ENCODE measurements around the gene AP2A1. TPM values are rescaled to one million over a fixed set of nuclear protein-coding genes. Genes with fewer than 3 reads are reported as not detected.
A peak's percentile ranks its signal among the peaks of the same experiment; 100 is the strongest.
"Not testable (repeated sequence)": the region's sequence is repeated elsewhere in the genome, so short reads cannot be mapped to it uniquely, and the experiment has no call there.

AP2A1 gene
- total RNA-seq, 1 experiment from 2014 or later: 119 TPM

- TF ChIP-seq GABPB1 (CRISPR knock-in tag; IDR thresholded peaks at IDR 0.05) (no peak), IRF1 (CRISPR knock-in tag; IDR thresholded peaks at IDR 0.05) (no peak), ZNF423 (CRISPR knock-in tag; IDR thresholded peaks at IDR 0.05) (no peak), ATF3 (CRISPR knock-in tag; conservative IDR thresholded peaks at IDR 0.05) (no peak), NR1H2 (CRISPR knock-in tag; IDR thresholded peaks at IDR 0.05) (no peak), MLX (CRISPR knock-in tag; IDR thresholded peaks at IDR 0.05) (no peak), E2F1 (CRISPR knock-in tag; IDR thresholded peaks at IDR 0.05) (no peak), ZNF138 (CRISPR knock-in tag; conservative IDR thresholded peaks at IDR 0.05) (no peak), E2F5 (CRISPR knock-in tag; IDR thresholded peaks at IDR 0.05) (no peak), TEAD1 (CRISPR knock-in tag; IDR thresholded peaks at IDR 0.05) (no peak), USF1 (CRISPR knock-in tag; IDR thresholded peaks at IDR 0.05) (no peak)
- Mint-ChIP-seq H3K27ac (peak overlapping the region; percentile 99), H3K4me1 (peaks cover 12% of the 10 kb centered on the region), H3K27me3 (ENCODE audit: low read depth) (no peaks in the 10 kb centered on the region), H3K36me3 (peaks cover 12% of the 10 kb centered on the region), H3K9me3 (no peaks in the 10 kb centered on the region), H3K4me3 (peak overlapping the region; percentile 99)
- DNase-seq (ENCODE audit: low spot score) (no peak), ATAC-seq (no peak)
- CTCF ChIA-PET: interaction anchor here (0.7 to 1.4 kb wide), 3 partner anchors 14 to 101 kb away, joined by 3 to 5 read pairs (median 3); partner anchors contain the start of gene PTOV1
- POLR2A ChIA-PET: interaction anchor here (0.9 kb wide), 1 partner anchor 9 kb away, joined by 4 read pairs; no protein-coding TSS in a partner anchor
Measured at GRCh38 chr19:49818649-49819370, 52.0 kb downstream of the AP2A1 start.

GRCh38 chr19:49819452-49820115 is 52.8 kb downstream of the AP2A1 start:
- peak overlapping the region; percentile 26 for H3K27ac Mint-ChIP-seq
- ChIA-PET CTCF (interaction anchor here (0.7 to 1.4 kb wide), 2 partner anchors 31 to 102 kb away, joined by 3 read pairs; partner anchors contain the start of gene PTOV1), POLR2A (interaction anchor here (0.9 kb wide), 1 partner anchor 10 kb away, joined by 4 read pairs; no protein-coding TSS in a partner anchor)
- not testable (repeated sequence) for H3K27me3 Mint-ChIP-seq (ENCODE audit: low read depth); H3K9me3 Mint-ChIP-seq; DNase-seq (ENCODE audit: low spot score); ATAC-seq; H3K4me1 Mint-ChIP-seq
- peak overlapping the region; percentile 99 for H3K4me3 Mint-ChIP-seq
- H3K36me3 Mint-ChIP-seq: peaks cover 12% of the 10 kb centered on the region

GRCh38 chr19:49820125-49820524 is 53.3 kb downstream of the AP2A1 start:
- Mint-ChIP-seq H3K4me3 (no peak overlapping the region; the same call in 1 of the 2 replicates), H3K4me1 (peaks cover 6% of the 10 kb centered on the region), H3K27ac (no peak overlapping the region), H3K27me3 (ENCODE audit: low read depth) (no peaks in the 10 kb centered on the region), H3K36me3 (peaks cover 12% of the 10 kb centered on the region), H3K9me3 (no peaks in the 10 kb centered on the region)
- ChIA-PET POLR2A (no interaction called here), CTCF (no interaction called here)
- ATAC-seq (no peak), DNase-seq (ENCODE audit: low spot score) (no peak)
- no peak for TF ChIP-seq KAT7 (CRISPR knock-in tag; IDR thresholded peaks at IDR 0.05; ENCODE audit: borderline replicate concordance)
- TF ChIP-seq OVOL2 (CRISPR knock-in tag; IDR thresholded peaks at IDR 0.05; ENCODE audit: borderline replicate concordance): no peak
- no peak for TF ChIP-seq SMAD3 (CRISPR knock-in tag; IDR thresholded peaks at IDR 0.05; ENCODE audit: borderline replicate concordance)
- no peak for TF ChIP-seq ZNF121 (CRISPR knock-in tag; IDR thresholded peaks at IDR 0.05)
- no peak for TF ChIP-seq STAT6 (CRISPR knock-in tag; conservative IDR thresholded peaks at IDR 0.05; ENCODE audit: low read depth)
- TF ChIP-seq TEAD4 (CRISPR knock-in tag; IDR thresholded peaks at IDR 0.05): no peak
- no peak for TF ChIP-seq MLX (CRISPR knock-in tag; IDR thresholded peaks at IDR 0.05)
